Common myeloid progenitor, CD34-positive (primary cell): Measurements from ENCODE around the gene BABAM1.

Experiments used
- CTCF ChIA-PET: fragments of 350-600 bp; sonication (Branson Sonifier 250); formaldehyde crosslinking; loops from one replicate; lab custom pipeline; 2021; ENCODE audit warnings: antibody characterized with exemption; lab: Charles Lee
- POLR2A ChIA-PET: fragments of 350-600 bp; sonication (Branson Sonifier 250); formaldehyde crosslinking; loops from one replicate; lab custom pipeline; 2021; ENCODE audit warnings: antibody characterized with exemption; lab: Charles Lee
- DNase-seq, 3 donors: peaks; one replicate each; pipeline versions ENCODE4 v3.0.0 to v3.0.0-alpha.2; 2013
- H3K27ac ChIP-seq, 2 experiments: 1 replicate in 1 of 2; 2 replicates in 1 of 2; pipeline ENCODE4 v1.7.0; 2013; ENCODE audit warnings: inconsistent platforms in 2 of 2, low read length in 2 of 2, mild to moderate bottlenecking in 2 of 2, low read depth in 1 of 2, moderate library complexity in 1 of 2; ENCODE audit not compliant: severe bottlenecking in 2 of 2, insufficient read depth in 1 of 2, poor library complexity in 1 of 2
- H3K27me3 ChIP-seq, 5 experiments: replicated peaks in 2 of 5; 1 replicate in 3 of 5; 2 replicates in 2 of 5; pipeline versions ENCODE4 v1.6.1 to v1.7.0; 2013; ENCODE audit warnings: low read length in 4 of 5, mild to moderate bottlenecking in 2 of 5, moderate library complexity in 2 of 5, inconsistent platforms in 1 of 5; ENCODE audit not compliant: insufficient read depth in 5 of 5, control insufficient read depth in 4 of 5
- H3K36me3 ChIP-seq, 4 experiments: 1 replicate in 2 of 4; 2 replicates in 2 of 4; pipeline versions ENCODE4 v1.6.1 to v1.7.0; 2013; ENCODE audit warnings: low read length in 3 of 4, control low read depth in 1 of 4, mild to moderate bottlenecking in 1 of 4; ENCODE audit not compliant: control insufficient read depth in 4 of 4, insufficient read depth in 4 of 4
- H3K4me1 ChIP-seq, 4 experiments: 1 replicate in 3 of 4; 2 replicates in 1 of 4; pipeline versions ENCODE4 v1.6.1 to v1.7.1; 2013; ENCODE audit warnings: low read length in 3 of 4, mild to moderate bottlenecking in 3 of 4, control low read depth in 1 of 4, inconsistent platforms in 1 of 4, moderate library complexity in 1 of 4; ENCODE audit not compliant: control insufficient read depth in 4 of 4, insufficient read depth in 4 of 4; ENCODE audit errors: control extremely low read depth in 1 of 4
- H3K4me3 ChIP-seq, 7 experiments: 1 replicate in 4 of 7; 2 replicates in 3 of 7; pipeline versions ENCODE4 v1.5.1 to v1.7.0; 2013; ENCODE audit warnings: mild to moderate bottlenecking in 7 of 7, low read length in 6 of 7, moderate library complexity in 6 of 7, inconsistent platforms in 2 of 7, low read depth in 2 of 7, control low read depth in 1 of 7; ENCODE audit not compliant: insufficient read depth in 4 of 7, control insufficient read depth in 1 of 7; ENCODE audit errors: extremely low read depth in 1 of 7
- H3K9me3 ChIP-seq, 5 experiments: 1 replicate in 4 of 5; 2 replicates in 1 of 5; pipeline versions ENCODE4 v1.6.1 to v1.7.1; 2013; ENCODE audit warnings: low read length in 4 of 5, mild to moderate bottlenecking in 2 of 5, inconsistent platforms in 1 of 5, low read depth in 1 of 5, moderate library complexity in 1 of 5; ENCODE audit not compliant: control insufficient read depth in 4 of 5, insufficient read depth in 2 of 5; ENCODE audit errors: control extremely low read depth in 1 of 5
- WGBS: methylation state at CpG from one replicate; pipeline ENCODE4 v1.1.5; 2013; ENCODE audit not compliant: insufficient coverage; 5-methylcytosine and 5-hydroxymethylcytosine counted together

BABAM1 gene

DNA sequence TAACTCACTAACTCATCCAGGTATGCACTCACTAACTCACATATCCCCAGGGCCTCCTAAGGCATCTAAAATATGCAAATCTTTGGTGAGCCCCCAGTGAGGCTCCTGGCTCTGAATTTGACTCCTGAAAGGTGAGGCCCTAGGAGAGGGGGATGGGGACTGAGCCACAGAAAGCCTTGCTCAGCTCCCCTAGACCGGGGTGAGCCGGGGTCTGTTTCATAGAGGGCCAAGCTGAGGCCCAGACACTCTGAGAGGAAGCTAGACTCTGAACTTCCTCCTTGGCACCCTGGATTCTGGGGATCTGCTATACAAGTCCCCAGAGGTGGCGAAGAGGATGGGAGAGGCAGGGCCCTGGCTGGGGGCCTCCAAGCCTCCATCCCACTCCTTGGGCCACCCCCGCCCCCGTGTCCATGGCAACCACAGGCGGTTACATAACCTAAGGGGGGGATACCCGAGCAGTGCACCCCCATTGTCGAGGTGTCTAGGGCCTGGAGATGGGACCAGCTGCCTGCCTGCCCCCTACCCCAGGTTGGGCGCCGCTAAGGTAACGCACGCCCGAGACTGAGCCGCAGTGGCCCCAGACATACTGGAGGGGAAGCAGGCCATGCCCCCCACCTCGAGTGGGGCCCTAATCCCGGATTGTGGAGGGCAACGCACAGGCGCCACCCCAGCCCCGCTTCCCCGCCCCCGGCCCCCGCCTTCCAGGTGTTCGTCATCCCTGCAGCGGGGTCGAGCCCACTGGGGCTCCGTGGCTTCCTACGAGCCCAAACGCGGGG is 35.3 kb downstream of the BABAM1 start:
- peak in 2 of 3 donors; percentile 62 to 68 for DNase-seq
- Histone ChIP-seq H3K27ac (peak overlapping the region in 1 of 2 experiments; percentile 75), H3K9me3 (peaks cover 0 to 8% (median 0%) of the 10 kb centered on the region in 5 experiments), H3K4me3 (peak overlapping the region; percentile 23 to 85 (median 73)), H3K27me3 (no peaks in the 10 kb centered on the region), H3K36me3 (peaks cover 0 to 25% (median 15%) of the 10 kb centered on the region in 4 experiments), H3K4me1 (peaks cover 8 to 41% (median 32%) of the 10 kb centered on the region in 4 experiments)
- WGBS, result under 1% methylated on average over 17 of the region's 29 CpGs
- ChIA-PET CTCF (interaction anchor here (1.1 to 2.7 kb wide), 4 partner anchors 9 to 33 kb away, joined by 3 to 11 read pairs (median 5); no protein-coding TSS in a partner anchor), POLR2A (no interaction called here)

DNA sequence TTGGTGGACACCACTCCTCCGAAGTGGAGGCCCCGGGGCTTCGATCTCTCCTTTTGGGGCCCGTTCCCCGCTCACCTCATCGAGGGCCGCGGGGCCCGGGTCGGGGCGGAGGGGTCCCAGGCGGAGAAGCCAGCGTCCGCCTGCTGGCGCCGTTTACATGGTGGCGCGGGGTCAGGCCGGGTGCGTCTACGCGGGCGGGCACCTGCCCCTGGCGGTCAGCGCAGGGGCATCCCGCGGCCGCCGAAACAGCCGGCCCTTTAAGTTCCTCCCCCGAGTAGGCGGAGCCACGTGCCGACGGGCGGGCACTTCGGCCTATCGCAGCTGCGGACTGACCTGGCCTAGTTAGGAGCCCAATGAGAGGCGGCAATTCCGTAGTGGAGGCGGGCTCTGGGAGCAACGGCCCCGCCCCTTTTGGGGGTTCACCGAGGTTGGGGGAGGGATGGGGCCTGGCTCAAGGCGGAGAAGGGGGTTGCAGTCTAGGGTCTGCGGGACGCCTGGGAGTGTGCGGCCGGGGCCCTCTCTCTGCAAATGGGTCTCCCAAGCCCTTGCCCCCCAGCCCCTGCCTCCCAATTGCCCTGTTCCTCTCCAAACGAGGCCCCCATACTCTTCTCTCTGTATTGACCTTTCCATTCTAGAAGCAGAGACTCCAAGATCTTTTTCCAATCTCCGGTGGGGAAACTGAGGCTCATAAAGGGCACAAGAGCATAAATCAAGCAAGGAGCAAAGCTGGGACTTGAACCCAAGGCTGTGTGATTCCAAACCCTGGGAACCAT is 36.1 kb downstream of the BABAM1 start, which contains the start of gene ABHD8:
Gene ABHD8, minus strand, starts transcription at position 259 of the 773 bp plus-strand sequence. CDS start 1,809 bp downstream, outside the sequence.
- Histone ChIP-seq H3K9me3 (peaks cover 0 to 4% (median 0%) of the 10 kb centered on the region in 5 experiments), H3K4me1 (peaks cover 8 to 41% (median 32%) of the 10 kb centered on the region in 4 experiments), H3K27me3 (no peaks in the 10 kb centered on the region), H3K4me3 (peak within 1 kb of the TSS; percentile 23 to 85 (median 73)), H3K27ac (peak within 1 kb of the TSS in 1 of 2 experiments; percentile 75), H3K36me3 (peaks cover 0 to 21% (median 12%) of the 10 kb centered on the region in 4 experiments)
- POLR2A ChIA-PET, result no interaction called here
- DNase-seq, result peak; percentile 95 to 97 (median 97)
- 2% methylated on average over 42 of the region's 52 CpGs for WGBS
- CTCF ChIA-PET, result interaction anchor here (1.3 to 2.7 kb wide), 2 partner anchors 11 to 30 kb away, joined by 7 to 11 read pairs; no protein-coding TSS in a partner anchor

DNA sequence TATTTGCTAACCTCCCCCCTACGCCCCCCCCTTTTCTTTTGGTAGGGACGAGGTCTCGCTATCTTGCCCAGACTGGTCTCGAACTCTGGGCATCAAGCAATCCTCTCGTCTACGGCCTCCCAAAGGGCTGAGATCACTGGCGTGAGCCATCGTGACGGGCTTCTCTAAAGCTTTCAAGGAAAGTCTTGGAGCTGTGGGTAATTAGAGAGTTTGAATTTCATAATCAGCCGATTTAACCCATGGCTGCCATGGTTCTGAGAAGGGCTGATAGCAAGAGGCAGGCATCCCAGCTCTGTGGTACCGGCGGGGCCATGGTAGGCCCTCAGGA is 36.7 kb downstream of the BABAM1 start:
- Histone ChIP-seq H3K9me3 (no peaks in the 10 kb centered on the region), H3K27ac (peak overlapping the region in 1 of 2 experiments; percentile 54), H3K27me3 (no peaks in the 10 kb centered on the region), H3K36me3 (peaks cover 0 to 17% (median 8%) of the 10 kb centered on the region in 4 experiments), H3K4me1 (peaks cover 8 to 41% (median 32%) of the 10 kb centered on the region in 4 experiments), H3K4me3 (no peak overlapping the region)
- ChIA-PET POLR2A (no interaction called here), CTCF (interaction anchor here (0.7 to 2.7 kb wide), 3 partner anchors 11 to 29 kb away, joined by 3 to 11 read pairs (median 7); partner anchors contain the start of gene ANKLE1)
- DNase-seq, result no peak
- 97% methylated on average over 12 of the region's 12 CpGs for WGBS

DNA sequence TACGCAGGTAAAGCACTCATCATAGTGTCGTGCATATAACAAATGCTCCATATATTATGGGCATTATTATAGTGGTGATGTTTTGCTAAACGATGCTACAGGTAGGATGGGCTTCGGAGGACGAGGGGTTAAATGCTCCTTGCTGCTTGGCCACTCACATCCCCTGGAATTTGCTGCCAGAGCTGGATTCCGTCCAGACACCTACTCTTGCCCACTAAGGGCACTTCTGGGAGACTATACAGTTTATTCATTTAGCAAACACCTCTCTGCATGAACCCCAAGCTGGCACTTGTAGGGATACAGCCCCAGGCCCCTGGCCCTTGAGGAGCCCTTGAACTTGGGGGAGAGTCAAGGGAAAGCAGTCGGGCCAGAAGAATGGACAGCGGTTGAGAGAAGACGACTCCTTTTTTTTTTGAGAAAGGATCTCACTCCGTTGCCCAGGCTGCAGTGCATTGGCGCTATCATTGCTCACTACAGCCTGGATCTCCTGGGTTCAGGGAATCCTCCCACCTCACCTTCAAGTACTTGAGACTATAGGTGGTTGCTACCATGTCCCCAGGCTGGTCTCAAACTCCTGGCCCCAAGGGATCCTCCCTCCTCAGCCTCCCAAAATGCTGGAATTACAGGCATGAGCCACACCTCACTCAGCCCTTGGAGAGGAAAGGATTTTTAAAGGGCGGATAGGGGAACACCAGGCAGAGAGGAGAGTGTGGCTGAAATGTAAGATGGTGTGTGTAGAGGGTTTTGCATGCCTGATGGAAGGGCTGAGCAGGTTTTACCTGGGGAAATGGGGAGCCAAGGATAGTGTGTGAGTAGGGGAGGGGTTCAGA is 37.4 kb downstream of the BABAM1 start:
- ChIA-PET CTCF (interaction anchor here (0.7 to 2.7 kb wide), 9 partner anchors 9 to 127 kb away, joined by 3 to 11 read pairs (median 3); partner anchors contain the start of gene ANKLE1), POLR2A (interaction anchor here (0.7 to 1.6 kb wide), 2 partner anchors 10 to 17 kb away, joined by 3 read pairs; no protein-coding TSS in a partner anchor)
- peaks cover 0 to 16% (median 8%) of the 10 kb centered on the region in 4 experiments for H3K36me3 ChIP-seq
- no peaks in the 10 kb centered on the region for H3K9me3 ChIP-seq
- peaks cover 8 to 41% (median 33%) of the 10 kb centered on the region in 4 experiments for H3K4me1 ChIP-seq
- 96% methylated on average over 9 of the region's 12 CpGs for WGBS
- H3K27ac ChIP-seq, result no peak overlapping the region
- no peaks in the 10 kb centered on the region for H3K27me3 ChIP-seq
- peak overlapping the region in 2 of 7 experiments; percentile 86 to 88 for H3K4me3 ChIP-seq
- peak in 1 of 3 donors; percentile 10 for DNase-seq

DNA sequence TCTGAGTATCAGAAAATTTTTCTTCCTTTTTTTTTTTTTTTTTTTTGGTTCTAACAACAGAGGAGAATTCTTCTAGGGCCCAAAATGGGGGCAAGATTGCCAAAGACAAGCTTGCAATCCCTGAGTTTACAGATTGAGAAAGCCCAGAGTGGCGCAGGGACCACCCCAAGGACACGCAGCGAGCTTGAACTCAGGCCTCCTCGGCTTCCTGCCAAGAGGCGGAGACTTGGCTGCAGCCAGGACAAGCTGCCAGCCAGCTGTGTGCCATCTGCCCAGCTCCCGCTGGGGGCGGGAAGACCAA is 37.9 kb downstream of the BABAM1 start:
- Histone ChIP-seq H3K27ac (no peak overlapping the region), H3K27me3 (no peaks in the 10 kb centered on the region), H3K36me3 (peaks cover 0 to 16% (median 7%) of the 10 kb centered on the region in 4 experiments), H3K4me1 (peaks cover 8 to 46% (median 39%) of the 10 kb centered on the region in 4 experiments), H3K4me3 (peak overlapping the region in 3 of 7 experiments; percentile 86 to 98 (median 88)), H3K9me3 (no peaks in the 10 kb centered on the region)
- 4% methylated on average over 7 of the region's 7 CpGs for WGBS
- no peak for DNase-seq
- ChIA-PET CTCF (interaction anchor here (0.7 to 1.4 kb wide), 6 partner anchors 10 to 127 kb away, joined by 3 to 9 read pairs (median 3); no protein-coding TSS in a partner anchor), POLR2A (interaction anchor here (0.7 to 1.6 kb wide), 2 partner anchors 11 to 16 kb away, joined by 3 read pairs; no protein-coding TSS in a partner anchor)
